ENCODE data around the gene DOK5. TPM values are rescaled to one million over a fixed set of nuclear protein-coding genes. Genes with fewer than 3 reads are reported as not detected.

DOK5 gene
- total and polyA plus RNA-seq, 9 of the 15 experiments (the other 6 are each of a cell fraction or from before 2014, with no cell fraction given) = not detected

- Histone ChIP-seq H3K27ac (ENCODE audit: extremely low read depth, low read depth, low read length) (no peak overlapping the region), H3K4me1 (replicated peaks in 1 of 2; ENCODE audit: control insufficient read depth in 2 of 2, insufficient read depth in 2 of 2, low read length in 2 of 2) (no peaks in the 10 kb centered on the region), H3K27me3 (ENCODE audit: control insufficient read depth in 2 of 2, insufficient read depth in 2 of 2, low read length in 2 of 2) (no peaks in the 10 kb centered on the region), H3K9me3 (replicated peaks; ENCODE audit: control insufficient read depth, insufficient read depth, low read depth, low read length) (0 out of 2 replicates have a peak, but pooled peaks cover 2% of the 10 kb centered on the region), H4K20me1 (replicated peaks; ENCODE audit: control insufficient read depth, insufficient read depth, low read length) (no peaks in the 10 kb centered on the region), H3K36me3 (ENCODE audit: control insufficient read depth, insufficient read depth, low read length) (no peaks in the 10 kb centered on the region), H2AFZ (ENCODE audit: low read depth, low read length) (no peak overlapping the region), H3K4me3 (no peak overlapping the region), H3K79me2 (ENCODE audit: control insufficient read depth, insufficient read depth, low read length) (no peaks in the 10 kb centered on the region), H3K4me2 (ENCODE audit: insufficient read depth, low read length) (no peak overlapping the region), H3K9ac (ENCODE audit: insufficient read depth in 1 of 2, low read depth in 2 of 2, low read length in 2 of 2) (no peak overlapping the region), H3K9me1 (ENCODE audit: control insufficient read depth, insufficient read depth, low read length) (no peaks in the 10 kb centered on the region)
- ATAC-seq = no peak
- no peak for DNase-seq (ENCODE audit: extremely low read depth in 1 of 4, low spot score in 3 of 4)
- intact Hi-C loops (cut with micrococcal nuclease) = no loop called here
- POLR2A ChIA-PET = no interaction called here
- WGBS (ENCODE audit: insufficient coverage, low coverage, missing lambda C conversion rate) = 0% methylated on average over 4 of the region's 4 CpGs
- CTCF ChIA-PET (ENCODE audit: low intra/inter-chr PET ratio) = no interaction called here
- TF ChIP-seq, protein P1, sequence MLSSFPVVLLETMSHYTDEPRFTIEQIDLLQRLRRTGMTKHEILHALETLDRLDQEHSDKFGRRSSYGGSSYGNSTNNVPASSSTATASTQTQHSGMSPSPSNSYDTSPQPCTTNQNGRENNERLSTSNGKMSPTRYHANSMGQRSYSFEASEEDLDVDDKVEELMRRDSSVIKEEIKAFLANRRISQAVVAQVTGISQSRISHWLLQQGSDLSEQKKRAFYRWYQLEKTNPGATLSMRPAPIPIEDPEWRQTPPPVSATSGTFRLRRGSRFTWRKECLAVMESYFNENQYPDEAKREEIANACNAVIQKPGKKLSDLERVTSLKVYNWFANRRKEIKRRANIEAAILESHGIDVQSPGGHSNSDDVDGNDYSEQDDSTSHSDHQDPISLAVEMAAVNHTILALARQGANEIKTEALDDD (IDR thresholded peaks at IDR 0.05) = no peak
- TF ChIP-seq GABPA (tag; conservative IDR thresholded peaks at IDR 0.05; ENCODE audit: low read depth) (no peak), XRCC4 (IDR thresholded peaks at IDR 0.05; ENCODE audit: extremely low read depth, insufficient read depth, insufficient read length) (no peak), HCFC1 (IDR thresholded peaks at IDR 0.05; ENCODE audit: low read depth, low read length) (no peak), NCOA6 (IDR thresholded peaks at IDR 0.05) (no peak), CBFA2T2 (conservative IDR thresholded peaks at IDR 0.05) (no peak), NCOR1 (IDR thresholded peaks at IDR 0.05) (no peak), NCOA1 (IDR thresholded peaks at IDR 0.05; ENCODE audit: low read depth) (no peak), ZNF398 (CRISPR knock-in tag; IDR thresholded peaks at IDR 0.05) (no peak), ZNF77 (CRISPR knock-in tag; IDR thresholded peaks at IDR 0.05) (no peak), PHB (CRISPR knock-in tag; IDR thresholded peaks at IDR 0.05) (no peak), SMAD1 (IDR thresholded peaks at IDR 0.05; ENCODE audit: low read depth, low read length, partially characterized antibody) (no peak), NR2C1 (IDR thresholded peaks at IDR 0.05) (no peak), NR2C1 (tag; IDR thresholded peaks at IDR 0.05) (no peak), ZC3H4 (CRISPR knock-in tag; IDR thresholded peaks at IDR 0.05; ENCODE audit: borderline replicate concordance) (no peak), ZNF140 (CRISPR knock-in tag; IDR thresholded peaks at IDR 0.05) (no peak), PHF21A (IDR thresholded peaks at IDR 0.05; ENCODE audit: borderline replicate concordance, low read depth) (no peak)
- TF ChIP-seq, protein P2, sequence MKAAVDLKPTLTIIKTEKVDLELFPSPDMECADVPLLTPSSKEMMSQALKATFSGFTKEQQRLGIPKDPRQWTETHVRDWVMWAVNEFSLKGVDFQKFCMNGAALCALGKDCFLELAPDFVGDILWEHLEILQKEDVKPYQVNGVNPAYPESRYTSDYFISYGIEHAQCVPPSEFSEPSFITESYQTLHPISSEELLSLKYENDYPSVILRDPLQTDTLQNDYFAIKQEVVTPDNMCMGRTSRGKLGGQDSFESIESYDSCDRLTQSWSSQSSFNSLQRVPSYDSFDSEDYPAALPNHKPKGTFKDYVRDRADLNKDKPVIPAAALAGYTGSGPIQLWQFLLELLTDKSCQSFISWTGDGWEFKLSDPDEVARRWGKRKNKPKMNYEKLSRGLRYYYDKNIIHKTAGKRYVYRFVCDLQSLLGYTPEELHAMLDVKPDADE (conservative IDR thresholded peaks at IDR 0.05; ENCODE audit: control insufficient read depth, low read depth, low read length) = no peak
- TF ChIP-seq, protein P3, sequence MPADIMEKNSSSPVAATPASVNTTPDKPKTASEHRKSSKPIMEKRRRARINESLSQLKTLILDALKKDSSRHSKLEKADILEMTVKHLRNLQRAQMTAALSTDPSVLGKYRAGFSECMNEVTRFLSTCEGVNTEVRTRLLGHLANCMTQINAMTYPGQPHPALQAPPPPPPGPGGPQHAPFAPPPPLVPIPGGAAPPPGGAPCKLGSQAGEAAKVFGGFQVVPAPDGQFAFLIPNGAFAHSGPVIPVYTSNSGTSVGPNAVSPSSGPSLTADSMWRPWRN (IDR thresholded peaks at IDR 0.05; ENCODE audit: low read depth) = no peak
- TF ChIP-seq, protein P4, sequence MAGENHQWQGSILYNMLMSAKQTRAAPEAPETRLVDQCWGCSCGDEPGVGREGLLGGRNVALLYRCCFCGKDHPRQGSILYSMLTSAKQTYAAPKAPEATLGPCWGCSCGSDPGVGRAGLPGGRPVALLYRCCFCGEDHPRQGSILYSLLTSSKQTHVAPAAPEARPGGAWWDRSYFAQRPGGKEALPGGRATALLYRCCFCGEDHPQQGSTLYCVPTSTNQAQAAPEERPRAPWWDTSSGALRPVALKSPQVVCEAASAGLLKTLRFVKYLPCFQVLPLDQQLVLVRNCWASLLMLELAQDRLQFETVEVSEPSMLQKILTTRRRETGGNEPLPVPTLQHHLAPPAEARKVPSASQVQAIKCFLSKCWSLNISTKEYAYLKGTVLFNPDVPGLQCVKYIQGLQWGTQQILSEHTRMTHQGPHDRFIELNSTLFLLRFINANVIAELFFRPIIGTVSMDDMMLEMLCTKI (IDR thresholded peaks at IDR 0.05; ENCODE audit: partially characterized antibody) = no peak
- in situ Hi-C loops (cut with MboI) = no loop called here
- BruUV-seq (replicated peaks) = no TSS peak
- no peak for FAIRE-seq
Measured at GRCh38 chr20:54502179-54502578, 26.8 kb downstream of the DOK5 start.

All from K562 (cell line).